ENCODE data around the gene KHDRBS2.

KHDRBS2 gene

DNA sequence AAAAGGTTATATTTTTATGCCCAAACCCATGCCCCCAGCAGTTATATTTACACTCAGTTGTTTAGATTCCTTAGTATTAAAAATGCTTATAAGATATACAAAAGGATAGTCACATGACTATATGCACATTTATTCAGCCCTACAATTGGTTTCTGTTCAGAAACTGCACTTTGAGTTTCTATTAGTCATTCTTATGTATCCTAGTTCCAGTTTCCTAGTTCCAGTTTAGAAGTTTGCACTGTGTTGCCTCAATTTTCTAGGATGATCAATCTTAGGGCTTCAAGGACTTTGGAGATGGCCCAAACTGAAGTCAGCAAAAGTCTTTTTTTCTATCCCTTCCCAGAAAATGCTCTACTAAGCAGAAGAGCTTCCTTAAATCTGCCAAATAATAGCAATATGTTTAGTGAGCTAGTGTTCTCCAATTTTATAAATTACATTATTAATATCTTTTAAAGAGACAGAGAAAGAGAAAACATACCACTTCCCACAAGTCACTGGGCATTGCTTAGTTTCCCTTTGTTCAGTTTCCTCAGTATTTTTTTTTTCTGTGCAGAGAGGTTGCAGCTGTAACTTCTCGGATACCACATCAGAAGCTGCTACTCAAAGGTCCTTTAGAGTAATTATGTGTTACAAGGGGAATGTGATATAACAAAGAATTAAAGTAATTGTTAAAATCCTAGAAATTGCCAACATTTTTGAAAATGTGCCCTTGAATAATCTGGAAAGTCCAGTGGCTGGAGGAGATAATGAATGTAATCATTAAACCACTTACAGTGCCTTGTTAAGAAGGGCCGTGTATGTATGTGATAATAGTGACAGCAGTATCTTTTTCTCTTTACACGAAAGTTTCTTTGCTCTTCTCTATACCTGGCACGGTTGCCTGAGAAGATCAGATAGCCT is 138.8 kb downstream of the KHDRBS2 start:
- H4K20me1 ChIP-seq (ENCODE audit: low read depth, low read length): no peaks in the 10 kb centered on the region
- H3K79me2 ChIP-seq (ENCODE audit: insufficient read depth, low read length): no peaks in the 10 kb centered on the region
- no peaks in the 10 kb centered on the region for H3K9me2 ChIP-seq (replicated peaks; ENCODE audit: insufficient read depth, low read length)
- H3K27me3 ChIP-seq (ENCODE audit: low read length): no peaks in the 10 kb centered on the region
- H3F3A ChIP-seq (ENCODE audit: insufficient read depth): no peaks in the 10 kb centered on the region
- no peak overlapping the region for H3K4me2 ChIP-seq (ENCODE audit: low read depth, low read length, poor library complexity, severe bottlenecking)
- no peaks in the 10 kb centered on the region for H3K36me3 ChIP-seq (ENCODE audit: low read length)
- no peaks in the 10 kb centered on the region for H3K9me3 ChIP-seq (ENCODE audit: insufficient read depth, low read length)
- H3K9ac ChIP-seq (ENCODE audit: low read length): no peak overlapping the region
- H3K27ac ChIP-seq (ENCODE audit: low read depth, low read length): no peak overlapping the region
- TF ChIP-seq, protein P1, sequence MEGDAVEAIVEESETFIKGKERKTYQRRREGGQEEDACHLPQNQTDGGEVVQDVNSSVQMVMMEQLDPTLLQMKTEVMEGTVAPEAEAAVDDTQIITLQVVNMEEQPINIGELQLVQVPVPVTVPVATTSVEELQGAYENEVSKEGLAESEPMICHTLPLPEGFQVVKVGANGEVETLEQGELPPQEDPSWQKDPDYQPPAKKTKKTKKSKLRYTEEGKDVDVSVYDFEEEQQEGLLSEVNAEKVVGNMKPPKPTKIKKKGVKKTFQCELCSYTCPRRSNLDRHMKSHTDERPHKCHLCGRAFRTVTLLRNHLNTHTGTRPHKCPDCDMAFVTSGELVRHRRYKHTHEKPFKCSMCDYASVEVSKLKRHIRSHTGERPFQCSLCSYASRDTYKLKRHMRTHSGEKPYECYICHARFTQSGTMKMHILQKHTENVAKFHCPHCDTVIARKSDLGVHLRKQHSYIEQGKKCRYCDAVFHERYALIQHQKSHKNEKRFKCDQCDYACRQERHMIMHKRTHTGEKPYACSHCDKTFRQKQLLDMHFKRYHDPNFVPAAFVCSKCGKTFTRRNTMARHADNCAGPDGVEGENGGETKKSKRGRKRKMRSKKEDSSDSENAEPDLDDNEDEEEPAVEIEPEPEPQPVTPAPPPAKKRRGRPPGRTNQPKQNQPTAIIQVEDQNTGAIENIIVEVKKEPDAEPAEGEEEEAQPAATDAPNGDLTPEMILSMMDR (IDR thresholded peaks at IDR 0.05; ENCODE audit: insufficient read depth, low read length, poor library complexity, severe bottlenecking): no peak
- TF ChIP-seq EZH2phosphoT487 (conservative IDR thresholded peaks at IDR 0.05; ENCODE audit: low read length): no peak
- H3K4me3 ChIP-seq (ENCODE audit: insufficient read depth, low read length, poor library complexity, severe bottlenecking): no peak overlapping the region
- no peak overlapping the region for H2AFZ ChIP-seq (ENCODE audit: low read depth, low read length, severe bottlenecking)

- no peaks in the 10 kb centered on the region for H3K9me2 ChIP-seq (replicated peaks; ENCODE audit: insufficient read depth, low read length)
- no peaks in the 10 kb centered on the region for H3K36me3 ChIP-seq (ENCODE audit: low read length)
- H3K9ac ChIP-seq (ENCODE audit: low read length): no peak overlapping the region
- no peak overlapping the region for H3K27ac ChIP-seq (ENCODE audit: low read depth, low read length)
- H3K4me3 ChIP-seq (ENCODE audit: insufficient read depth, low read length, poor library complexity, severe bottlenecking): no peak overlapping the region
- H3K27me3 ChIP-seq (ENCODE audit: low read length): no peaks in the 10 kb centered on the region
- no peaks in the 10 kb centered on the region for H3K9me3 ChIP-seq (ENCODE audit: insufficient read depth, low read length)
- no peaks in the 10 kb centered on the region for H3K79me2 ChIP-seq (ENCODE audit: insufficient read depth, low read length)
- no peak for TF ChIP-seq EZH2phosphoT487 (conservative IDR thresholded peaks at IDR 0.05; ENCODE audit: low read length)
- H2AFZ ChIP-seq (ENCODE audit: low read depth, low read length, severe bottlenecking): no peak overlapping the region
- no peaks in the 10 kb centered on the region for H4K20me1 ChIP-seq (ENCODE audit: low read depth, low read length)
- H3K4me2 ChIP-seq (ENCODE audit: low read depth, low read length, poor library complexity, severe bottlenecking): no peak overlapping the region
- no peaks in the 10 kb centered on the region for H3F3A ChIP-seq (ENCODE audit: insufficient read depth)
These were observed 156.9 kb downstream of the KHDRBS2 start for GRCh38 chr6:62129127-62129526.

DNA sequence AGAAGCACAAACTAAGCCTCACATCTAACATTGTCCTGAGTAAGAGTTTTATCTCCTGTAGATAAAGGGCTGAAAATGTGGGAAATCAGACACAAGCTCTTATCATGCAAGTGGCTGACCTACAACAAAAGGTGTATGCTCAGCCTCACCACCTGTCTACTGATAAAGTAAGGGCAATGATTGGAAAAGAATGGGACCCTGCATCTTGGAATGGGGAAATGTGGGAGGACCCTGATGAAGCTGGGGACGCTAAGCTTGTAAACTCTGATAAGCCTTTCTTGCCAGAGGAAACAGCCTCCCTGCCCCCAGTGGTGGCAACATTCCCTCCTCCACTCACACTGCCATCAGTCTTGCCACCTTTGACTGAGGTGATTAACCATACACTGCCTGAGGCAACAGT is 166.6 kb downstream of the KHDRBS2 start:
- TF ChIP-seq, protein P1 (IDR thresholded peaks at IDR 0.05; ENCODE audit: insufficient read depth, low read length, poor library complexity, severe bottlenecking): no peak
- no peak for TF ChIP-seq EZH2phosphoT487 (conservative IDR thresholded peaks at IDR 0.05; ENCODE audit: low read length)
- no peaks in the 10 kb centered on the region for H3F3A ChIP-seq (ENCODE audit: insufficient read depth)
- no peak overlapping the region for H3K4me3 ChIP-seq (ENCODE audit: insufficient read depth, low read length, poor library complexity, severe bottlenecking)
- H3K79me2 ChIP-seq (ENCODE audit: insufficient read depth, low read length): no peaks in the 10 kb centered on the region
- H3K9me2 ChIP-seq (replicated peaks; ENCODE audit: insufficient read depth, low read length): no peaks in the 10 kb centered on the region
- no peak overlapping the region for H2AFZ ChIP-seq (ENCODE audit: low read depth, low read length, severe bottlenecking)
- no peaks in the 10 kb centered on the region for H4K20me1 ChIP-seq (ENCODE audit: low read depth, low read length)
- H3K27me3 ChIP-seq (ENCODE audit: low read length): no peaks in the 10 kb centered on the region
- H3K27ac ChIP-seq (ENCODE audit: low read depth, low read length): no peak overlapping the region
- 0 out of 2 replicates have a peak, but pooled peaks cover 4% of the 10 kb centered on the region for H3K9me3 ChIP-seq (ENCODE audit: insufficient read depth, low read length)
- H3K4me2 ChIP-seq (ENCODE audit: low read depth, low read length, poor library complexity, severe bottlenecking): no peak overlapping the region
- H3K36me3 ChIP-seq (ENCODE audit: low read length): no peaks in the 10 kb centered on the region
- no peak overlapping the region for H3K9ac ChIP-seq (ENCODE audit: low read length)
